OCI-LY7 (cell line): ENCODE data around the gene CIITA.

Experiments used
- EZH2phosphoT487 ChIP-seq: fragments of 200-600 bp; sonication (generic); IDR thresholded peaks from 2 replicates; pipeline ENCODE4 v1.6.1; 2018; ENCODE audit warnings: low read depth, borderline replicate concordance, mild to moderate bottlenecking, mixed run types, antibody characterized with exemption, low read length, moderate library complexity, mixed read lengths
- TF ChIP-seq, protein P1 (sequence below): fragments of 200-600 bp; sonication (generic); conservative IDR thresholded peaks from 2 replicates; pipeline ENCODE4 v1.5.1; 2014; ENCODE audit warnings: mild to moderate bottlenecking, antibody characterized with exemption, low read length, moderate library complexity, mixed read lengths

DNA sequence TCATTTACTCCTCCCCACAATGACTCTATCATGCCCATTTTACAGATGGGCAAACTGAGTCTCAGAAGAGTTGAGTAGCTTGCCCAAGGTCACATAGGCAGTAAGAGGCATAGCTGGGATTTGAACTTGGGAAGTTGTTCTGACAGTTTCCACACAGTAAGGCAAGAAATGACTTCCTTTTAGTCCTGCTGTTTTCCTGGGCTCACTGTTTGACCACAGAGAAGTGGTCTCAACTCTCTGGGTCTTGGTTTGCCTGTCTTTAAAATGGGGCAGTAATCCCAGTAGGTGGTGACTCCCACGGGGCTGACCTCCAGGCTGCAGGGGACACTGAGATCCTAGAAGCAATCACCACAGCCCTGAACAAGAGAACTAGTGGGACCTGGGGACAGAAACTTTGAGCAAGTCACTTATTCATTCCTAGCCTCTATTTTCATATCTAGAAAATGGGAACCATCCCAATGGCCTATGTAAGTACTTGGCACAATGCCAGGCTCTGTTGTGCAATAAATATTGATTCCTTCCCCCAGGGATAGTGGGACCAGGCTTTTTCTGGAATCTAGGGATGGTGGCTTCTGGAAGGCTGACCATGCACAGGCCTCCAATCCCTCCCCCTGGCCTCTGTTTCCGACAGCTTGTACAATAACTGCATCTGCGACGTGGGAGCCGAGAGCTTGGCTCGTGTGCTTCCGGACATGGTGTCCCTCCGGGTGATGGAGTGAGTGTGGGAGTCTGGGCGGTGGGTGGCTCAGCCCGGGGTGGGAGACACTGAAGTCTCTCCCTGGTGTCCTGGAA lies 44.7 kb downstream of the CIITA start:
- TF ChIP-seq, protein P1, sequence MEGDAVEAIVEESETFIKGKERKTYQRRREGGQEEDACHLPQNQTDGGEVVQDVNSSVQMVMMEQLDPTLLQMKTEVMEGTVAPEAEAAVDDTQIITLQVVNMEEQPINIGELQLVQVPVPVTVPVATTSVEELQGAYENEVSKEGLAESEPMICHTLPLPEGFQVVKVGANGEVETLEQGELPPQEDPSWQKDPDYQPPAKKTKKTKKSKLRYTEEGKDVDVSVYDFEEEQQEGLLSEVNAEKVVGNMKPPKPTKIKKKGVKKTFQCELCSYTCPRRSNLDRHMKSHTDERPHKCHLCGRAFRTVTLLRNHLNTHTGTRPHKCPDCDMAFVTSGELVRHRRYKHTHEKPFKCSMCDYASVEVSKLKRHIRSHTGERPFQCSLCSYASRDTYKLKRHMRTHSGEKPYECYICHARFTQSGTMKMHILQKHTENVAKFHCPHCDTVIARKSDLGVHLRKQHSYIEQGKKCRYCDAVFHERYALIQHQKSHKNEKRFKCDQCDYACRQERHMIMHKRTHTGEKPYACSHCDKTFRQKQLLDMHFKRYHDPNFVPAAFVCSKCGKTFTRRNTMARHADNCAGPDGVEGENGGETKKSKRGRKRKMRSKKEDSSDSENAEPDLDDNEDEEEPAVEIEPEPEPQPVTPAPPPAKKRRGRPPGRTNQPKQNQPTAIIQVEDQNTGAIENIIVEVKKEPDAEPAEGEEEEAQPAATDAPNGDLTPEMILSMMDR = no peak
- TF ChIP-seq EZH2phosphoT487 = no peak
